Prostate gland (tissue), 2 donors: Measurements from ENCODE around the gene KCNJ18. TPM values are rescaled to one million over a fixed set of nuclear protein-coding genes. Genes with fewer than 3 reads are reported as not detected.
"Not testable (repeated sequence)": the region's sequence is repeated elsewhere in the genome, so short reads cannot be mapped to it uniquely, and the experiment has no call there.

Source experiments
- DNase-seq: peaks from one replicate; pipeline ENCODE4 v3.0.0-alpha.2; 2019; ENCODE audit warnings: low spot score
- H3K27ac ChIP-seq, 2 donors: fragments of 200-600 bp; sonication (generic); 2 replicates each; pipeline ENCODE4 v1.5.1; 2017 to 2019
- H3K27me3 ChIP-seq: fragments of 200-600 bp; sonication (generic); replicated peaks from 2 replicates; pipeline ENCODE4 v1.5.1; 2019; ENCODE audit not compliant: insufficient read depth
- H3K36me3 ChIP-seq, 2 donors: fragments of 200-600 bp; sonication (generic); 1 replicate in 1 of 2; 2 replicates in 1 of 2; pipeline versions ENCODE4 v1.5.1 to v1.8.1; 2017 to 2019
- H3K4me1 ChIP-seq: fragments of 200-600 bp; sonication (generic); replicated peaks from 2 replicates; pipeline ENCODE4 v1.5.1; 2019
- H3K4me3 ChIP-seq, 2 donors: fragments of 200-600 bp; sonication (generic); 2 replicates each; pipeline ENCODE4 v1.5.1; 2017 to 2019
- H3K9me3 ChIP-seq: fragments of 200-600 bp; sonication (generic); 2 replicates; pipeline ENCODE4 v1.5.1; 2017
- WGBS: methylation state at CpG from one replicate; pipeline ENCODE4 v1.1.5; 2018; 5-methylcytosine and 5-hydroxymethylcytosine counted together
- intact Hi-C: fragments of 100-400 bp; cut with DNase I; formaldehyde crosslinking; loops from one replicate; pipeline ENCODE4 v1.14.2; 2022
- total RNA-seq, 2 donors: library from RNA; depleted of rRNA; stranded (reverse); fragments of >200 nt; gene quantifications; one replicate each; pipeline ENCODE4 v1.1.0, GENCODE V29; 2016

The KCNJ18 gene
- total RNA-seq, 2 donors from 2014 or later = not detected

DNA sequence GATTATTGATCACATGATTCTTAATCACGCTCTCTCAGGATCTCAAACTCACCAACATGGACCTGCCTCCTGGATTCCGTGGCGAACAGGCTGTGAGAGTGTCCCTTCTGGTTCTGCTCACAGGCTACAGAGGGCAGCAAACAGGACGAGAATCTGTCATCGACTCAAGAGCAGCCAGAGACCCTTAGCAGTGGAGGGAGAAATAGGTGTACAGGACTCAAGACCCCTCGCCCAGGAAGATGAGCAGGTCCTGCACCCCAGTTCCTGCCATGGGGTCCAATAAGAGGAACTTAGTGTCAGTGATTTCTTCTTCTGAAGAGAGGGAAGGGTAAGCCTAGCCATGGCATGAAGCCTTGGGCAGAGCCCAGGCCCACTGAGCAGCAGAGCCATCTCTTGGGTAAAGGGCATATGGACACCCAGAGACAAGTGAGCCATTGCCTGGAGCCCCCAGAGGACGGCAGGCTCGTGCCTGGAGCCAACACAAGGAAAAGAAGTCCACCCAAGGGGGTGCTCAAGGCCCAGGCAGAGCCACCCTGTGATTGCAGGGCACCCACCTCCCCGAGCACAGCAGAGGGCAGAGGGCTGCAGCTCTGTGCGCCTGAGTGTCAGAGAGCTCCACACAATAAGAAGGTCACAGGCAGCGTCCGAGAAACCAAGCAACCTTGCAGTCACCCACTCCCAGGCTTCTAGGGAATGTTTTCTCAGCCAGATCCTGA lies 27.3 kb downstream of the KCNJ18 start:
- DNase-seq, H3K27me3 ChIP-seq, H3K9me3 ChIP-seq, H3K36me3 ChIP-seq, intact Hi-C loops, H3K4me1 ChIP-seq, H3K4me3 ChIP-seq, H3K27ac ChIP-seq: not testable (repeated sequence)
- 76% methylated on average over 12 of the region's 12 CpGs for WGBS

DNA sequence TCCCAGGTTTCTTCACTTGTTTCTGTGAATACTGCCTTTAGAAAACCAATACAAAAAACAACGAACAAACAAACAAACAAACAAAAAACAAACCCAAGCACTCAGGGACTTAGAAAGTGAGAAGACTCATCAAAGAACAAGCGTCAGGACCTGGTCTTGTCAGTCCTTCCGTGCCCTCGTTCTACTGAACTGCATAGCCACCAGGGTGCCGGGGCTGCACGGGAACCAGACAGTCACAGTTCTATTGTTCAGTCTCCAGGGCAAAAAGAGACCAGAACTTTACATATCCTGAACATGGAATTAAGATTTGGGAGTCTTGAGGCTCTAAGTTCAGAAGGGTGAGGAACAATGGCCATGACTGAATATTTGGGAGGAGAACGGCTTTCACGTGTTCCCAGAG lies 28.2 kb downstream of the KCNJ18 start:
- H3K4me1 ChIP-seq, H3K4me3 ChIP-seq, H3K9me3 ChIP-seq, H3K27me3 ChIP-seq, DNase-seq, intact Hi-C loops, H3K36me3 ChIP-seq, H3K27ac ChIP-seq: not testable (repeated sequence)
- 82% methylated on average over 8 of the region's 8 CpGs for WGBS

DNA sequence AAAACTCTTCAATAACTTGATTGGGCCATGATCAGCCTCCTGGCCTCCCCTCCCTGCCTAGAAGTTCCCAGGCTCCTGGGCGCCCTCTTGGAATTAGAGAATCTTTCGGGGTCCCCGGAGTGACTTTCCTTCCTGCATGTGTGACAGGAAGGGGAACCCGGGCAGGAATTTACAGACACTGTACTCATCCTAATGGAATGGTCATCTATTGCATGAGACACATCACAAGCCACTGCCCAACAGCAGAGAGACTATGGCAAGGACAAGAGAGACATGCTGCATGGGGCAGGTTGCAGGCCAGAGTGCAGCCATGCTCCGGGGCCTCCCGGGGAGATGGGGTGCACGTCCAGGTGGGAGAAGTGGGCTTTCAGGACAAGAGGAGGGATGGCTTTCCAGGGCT lies 29.9 kb downstream of the KCNJ18 start:
- H3K4me3 ChIP-seq, H3K27me3 ChIP-seq, H3K36me3 ChIP-seq, H3K27ac ChIP-seq, H3K4me1 ChIP-seq, DNase-seq, intact Hi-C loops, H3K9me3 ChIP-seq: not testable (repeated sequence)
- WGBS = 68% methylated on average over 7 of the region's 7 CpGs

DNA sequence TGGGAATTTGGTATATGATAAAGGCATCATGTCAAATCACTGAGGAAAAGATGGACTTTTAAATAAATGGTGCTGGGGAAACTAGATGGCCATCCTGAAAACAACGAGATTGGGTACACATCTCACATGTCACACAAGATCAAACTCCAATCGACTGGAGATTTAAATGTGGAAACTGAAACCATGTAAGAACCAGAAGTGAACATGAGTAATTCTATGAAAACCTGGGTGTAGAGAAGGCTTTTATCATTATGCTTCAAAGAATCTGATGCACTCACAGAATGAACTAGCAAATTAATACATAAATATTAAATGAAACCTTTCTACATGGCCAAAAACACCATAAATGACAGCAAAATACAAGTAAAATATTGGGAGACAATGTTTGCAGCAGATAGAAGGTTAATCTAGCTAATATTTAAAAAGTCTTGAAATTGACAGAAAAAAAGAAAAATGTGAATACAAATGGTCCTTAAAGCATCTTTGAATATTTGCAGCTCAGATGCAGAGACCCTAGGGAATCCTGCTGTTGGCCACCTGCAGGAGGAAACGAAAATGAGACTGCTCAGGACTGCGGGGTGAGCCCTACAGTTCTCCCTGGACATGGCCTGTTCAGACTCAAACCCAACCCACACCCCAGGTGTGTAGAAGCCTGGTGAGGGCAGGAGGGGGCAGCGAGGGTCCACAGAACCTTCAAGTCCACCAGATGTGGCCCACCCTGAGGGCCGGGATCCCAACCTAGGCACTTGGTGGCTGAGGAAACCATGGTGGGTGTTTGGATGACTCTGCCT lies 32.1 kb downstream of the KCNJ18 start:
- H3K27ac ChIP-seq, intact Hi-C loops, H3K9me3 ChIP-seq, H3K36me3 ChIP-seq, H3K4me3 ChIP-seq, DNase-seq, H3K27me3 ChIP-seq, H3K4me1 ChIP-seq: not testable (repeated sequence)
- 60% methylated on average over 5 of the region's 6 CpGs for WGBS

DNA sequence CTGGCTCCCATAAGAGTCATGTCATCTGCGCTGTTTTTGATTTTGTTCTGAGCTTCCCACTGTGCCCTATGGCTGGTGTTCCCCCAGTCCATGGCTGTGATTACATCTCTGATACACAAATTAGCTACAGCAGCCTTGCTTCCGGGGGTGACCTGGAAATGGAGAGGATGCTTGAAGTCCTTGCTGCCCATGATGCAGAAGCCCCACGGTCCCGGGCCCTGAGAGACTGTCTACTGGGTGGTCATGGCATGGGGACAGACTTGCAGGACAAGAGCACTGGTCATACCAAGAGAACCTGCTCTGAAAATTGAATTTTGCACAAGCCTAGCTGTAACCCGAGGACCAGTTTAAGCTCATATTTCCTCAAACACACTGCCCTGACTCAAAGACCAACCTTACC lies 38.8 kb downstream of the KCNJ18 start:
- H3K4me1 ChIP-seq, intact Hi-C loops, H3K27ac ChIP-seq, H3K9me3 ChIP-seq, DNase-seq, H3K36me3 ChIP-seq, H3K27me3 ChIP-seq, H3K4me3 ChIP-seq: not testable (repeated sequence)
- 83% methylated on average over 5 of the region's 5 CpGs for WGBS

DNA sequence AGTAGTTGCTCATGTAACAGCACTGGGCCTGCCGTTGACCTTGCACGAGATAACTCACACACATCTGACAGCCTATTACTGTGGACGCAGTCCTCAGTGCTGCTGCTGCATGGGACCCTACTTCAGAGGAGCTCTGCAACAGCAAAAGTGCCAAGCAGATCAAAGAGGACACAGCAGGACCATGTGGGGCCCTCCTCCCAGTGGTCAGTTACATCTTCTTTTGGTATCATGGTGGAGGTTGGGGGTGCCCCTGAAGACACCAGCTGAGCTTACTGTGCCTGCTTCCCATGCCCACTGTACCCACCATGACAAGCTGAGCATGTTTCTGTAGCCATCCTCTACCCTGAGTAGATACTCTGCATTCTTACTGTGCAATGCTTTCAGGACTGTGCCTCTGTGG lies 41.6 kb downstream of the KCNJ18 start:
- H3K27me3 ChIP-seq, H3K4me1 ChIP-seq, H3K27ac ChIP-seq, intact Hi-C loops, H3K36me3 ChIP-seq, H3K4me3 ChIP-seq, H3K9me3 ChIP-seq, DNase-seq: not testable (repeated sequence)
- WGBS = 88% methylated on average over 3 of the region's 3 CpGs

DNA sequence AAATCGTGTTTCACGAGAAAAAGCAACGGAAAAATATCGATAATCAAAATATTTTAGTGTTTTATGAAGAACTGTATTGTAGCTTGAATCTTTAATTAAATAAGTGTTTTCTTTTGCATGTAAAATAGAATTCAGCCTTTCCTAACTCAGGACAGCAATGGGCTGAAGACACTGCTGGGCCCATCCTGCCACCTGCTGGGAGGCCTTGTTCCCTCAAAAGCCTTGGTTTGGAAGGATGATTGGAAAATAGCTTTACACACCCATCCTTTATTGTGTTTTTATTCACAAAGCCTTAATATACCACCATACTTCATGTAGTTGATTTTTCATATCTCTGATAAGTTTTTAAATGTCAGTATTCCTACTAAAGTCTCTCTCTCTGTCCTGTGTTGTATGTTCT lies 43.5 kb downstream of the KCNJ18 start:
- H3K9me3 ChIP-seq, H3K27me3 ChIP-seq, H3K4me3 ChIP-seq, DNase-seq, H3K36me3 ChIP-seq, H3K4me1 ChIP-seq, H3K27ac ChIP-seq, intact Hi-C loops: not testable (repeated sequence)
- WGBS = 91% methylated on average over 4 of the region's 4 CpGs

DNA sequence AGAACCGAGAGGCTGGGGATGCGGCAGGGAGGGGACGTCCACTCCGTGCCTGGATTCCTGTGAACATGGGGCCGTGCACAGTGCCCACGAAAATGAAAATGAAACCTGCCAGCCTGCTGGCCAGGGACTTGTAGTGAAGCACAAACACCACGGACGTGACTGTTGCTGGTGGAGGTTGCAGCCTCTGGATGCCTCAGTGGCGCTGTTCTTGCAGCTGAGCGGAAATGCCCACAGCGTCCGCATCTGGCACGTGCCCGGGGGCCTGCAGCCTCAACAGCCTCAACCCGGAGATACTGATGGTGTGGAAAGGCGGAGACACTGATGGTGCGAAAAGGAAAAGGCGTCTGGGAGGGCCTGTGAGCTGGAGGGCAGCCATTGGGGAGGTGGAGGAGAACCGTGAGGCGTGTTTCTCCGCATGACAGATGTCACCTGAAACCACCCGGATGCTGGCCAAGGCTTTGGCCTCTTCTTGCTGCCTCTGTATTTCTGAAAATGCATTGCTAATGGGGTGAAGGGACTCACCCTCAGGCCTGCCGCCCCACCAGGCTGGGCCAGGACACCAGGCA lies 44.8 kb downstream of the KCNJ18 start:
- H3K27me3 ChIP-seq, H3K9me3 ChIP-seq, intact Hi-C loops, H3K36me3 ChIP-seq, H3K4me3 ChIP-seq, DNase-seq, H3K4me1 ChIP-seq, H3K27ac ChIP-seq: not testable (repeated sequence)
- 79% methylated on average over 21 of the region's 23 CpGs for WGBS

DNA sequence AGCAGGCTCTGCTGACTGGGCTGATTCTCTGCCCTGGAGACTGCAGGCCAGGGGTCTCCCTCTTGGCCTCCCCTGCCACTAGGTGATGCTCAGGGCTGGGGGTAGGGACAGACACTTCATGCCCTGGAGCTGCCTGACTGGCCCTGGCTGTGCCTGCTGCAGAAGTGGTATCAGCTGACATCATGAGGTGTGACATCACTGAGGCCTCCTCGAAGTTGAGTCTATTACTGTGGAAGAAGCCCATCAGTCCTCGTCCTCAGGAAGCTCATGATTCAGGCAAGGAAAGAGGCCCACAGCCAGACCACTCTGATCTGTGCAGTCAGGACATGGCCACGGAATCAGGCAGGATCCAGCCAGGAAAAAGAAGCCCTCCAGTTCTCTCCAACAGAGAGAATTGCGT lies 45.9 kb downstream of the KCNJ18 start:
- H3K4me1 ChIP-seq, DNase-seq, H3K9me3 ChIP-seq, H3K27ac ChIP-seq, H3K36me3 ChIP-seq, H3K4me3 ChIP-seq, H3K27me3 ChIP-seq, intact Hi-C loops: not testable (repeated sequence)
- WGBS = 76% methylated on average over 2 of the region's 4 CpGs

DNA sequence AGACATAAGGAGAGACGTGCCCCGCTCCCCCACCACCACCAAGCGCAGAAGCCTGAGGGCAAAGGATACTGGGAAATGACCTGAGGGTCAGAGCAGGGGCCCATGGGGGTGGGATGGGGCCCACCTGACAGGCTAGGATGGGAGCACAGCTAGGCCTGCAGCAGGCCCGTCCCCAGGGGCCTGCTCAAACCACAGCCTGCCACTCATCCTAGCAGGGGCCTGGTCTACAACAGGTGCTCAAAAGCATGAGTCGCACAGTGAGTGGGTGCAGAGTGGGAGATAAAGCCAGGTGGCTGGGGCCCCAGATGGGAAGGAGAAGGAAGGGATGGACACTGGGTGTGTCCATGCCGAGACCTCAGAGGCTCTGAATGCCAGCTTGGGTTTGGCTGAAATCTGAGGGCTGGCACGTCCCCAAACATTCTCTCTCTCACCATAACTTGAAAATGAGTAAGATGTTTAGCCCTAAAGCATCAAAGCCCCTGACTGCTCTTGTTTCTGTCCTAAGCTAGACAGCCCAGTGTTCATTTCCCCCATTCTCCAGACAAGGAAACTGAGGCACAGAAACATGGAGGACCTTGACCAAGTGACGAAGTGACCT lies 46.7 kb downstream of the KCNJ18 start:
- intact Hi-C loops = not testable (repeated sequence)
- WGBS = 60% methylated on average over 2 of the region's 8 CpGs

DNA sequence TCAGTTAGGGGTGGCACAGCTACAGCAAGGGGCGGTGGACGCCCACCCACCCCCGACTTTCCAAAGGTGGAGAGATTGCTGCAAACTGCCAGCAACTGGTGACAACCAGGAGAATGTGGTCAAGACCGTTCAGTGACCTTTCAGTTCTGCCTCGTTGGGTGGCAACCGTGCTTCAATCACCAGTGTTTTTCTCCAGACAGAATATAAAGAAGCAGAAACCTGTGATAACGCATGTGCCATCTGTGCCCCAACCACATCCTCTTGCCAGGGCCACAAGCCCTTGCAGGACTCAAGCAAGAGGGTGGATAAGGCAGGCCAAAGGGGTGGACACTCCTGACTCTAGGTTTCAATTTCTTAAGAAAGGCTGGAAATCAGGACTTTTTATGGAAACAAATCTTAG lies 47.2 kb downstream of the KCNJ18 start:
- H3K36me3 ChIP-seq, H3K4me3 ChIP-seq, intact Hi-C loops, H3K9me3 ChIP-seq, DNase-seq, H3K4me1 ChIP-seq, H3K27ac ChIP-seq, H3K27me3 ChIP-seq: not testable (repeated sequence)
- WGBS = 73% methylated on average over 5 of the region's 7 CpGs

More for the DNA sequence above, 46.7 kb downstream of the KCNJ18 start:
- not testable (repeated sequence) for H3K36me3 ChIP-seq, H3K27ac ChIP-seq, H3K9me3 ChIP-seq, H3K4me3 ChIP-seq, DNase-seq, H3K27me3 ChIP-seq, H3K4me1 ChIP-seq

DNA sequence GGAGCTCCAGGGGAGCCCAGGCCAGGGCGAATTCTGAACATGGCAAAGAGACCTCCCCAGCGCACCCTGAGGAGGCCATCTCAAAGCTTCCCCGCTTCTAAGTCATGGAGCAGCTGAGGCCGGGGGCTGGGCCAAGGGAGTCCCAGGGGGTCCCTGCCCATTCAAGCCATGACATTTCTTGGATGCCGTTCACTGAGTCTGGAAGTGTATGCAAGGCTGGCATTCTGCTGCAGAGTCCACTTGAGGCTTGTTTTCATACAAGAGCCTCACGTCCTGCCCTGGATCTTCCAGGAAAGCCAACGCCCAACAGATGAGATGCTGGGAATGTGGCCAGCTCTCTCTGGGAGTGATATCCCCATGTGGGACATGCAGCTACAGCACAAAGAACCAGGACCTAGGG lies 48.5 kb downstream of the KCNJ18 start:
- intact Hi-C loops, H3K27ac ChIP-seq, H3K27me3 ChIP-seq, H3K36me3 ChIP-seq, H3K4me1 ChIP-seq, DNase-seq, H3K9me3 ChIP-seq, H3K4me3 ChIP-seq: not testable (repeated sequence)
- 65% methylated on average over 7 of the region's 7 CpGs for WGBS
